Endothelial cell of umbilical vein (primary cell): Measurements from ENCODE around the gene LYZL1.

Experiments used
- EZH2 ChIP-seq: IDR thresholded peaks from 2 replicates; pipeline ENCODE4 v1.6.1; 2012; ENCODE audit warnings: borderline replicate concordance, low read depth, mild to moderate bottlenecking, moderate library complexity, low read length, inconsistent platforms; ENCODE audit not compliant: severe bottlenecking
- FOS ChIP-seq: IDR thresholded peaks from 2 replicates; pipeline ENCODE4 v1.6.1; 2011; ENCODE audit warnings: mild to moderate bottlenecking, low read length, moderate library complexity, borderline replicate concordance; ENCODE audit not compliant: insufficient read depth
- JUN ChIP-seq: IDR thresholded peaks from 2 replicates; pipeline ENCODE4 v1.6.1; 2011; ENCODE audit warnings: borderline replicate concordance, low read depth; ENCODE audit not compliant: insufficient read length, insufficient read depth
- MAX ChIP-seq: IDR thresholded peaks from 2 replicates; pipeline ENCODE4 v1.6.1; 2011; ENCODE audit not compliant: insufficient read depth, insufficient read length
- MYC ChIP-seq: IDR thresholded peaks from one replicate; pipeline ENCODE4 v1.6.1; 2011; ENCODE audit warnings: mild to moderate bottlenecking, low read depth, low read length
- POLR2A ChIP-seq: IDR thresholded peaks from 2 replicates; pipeline ENCODE4 v1.6.1; 2012; ENCODE audit warnings: low read depth, mild to moderate bottlenecking, control low read depth, low read length
- POLR2AphosphoS5 ChIP-seq: IDR thresholded peaks from 2 replicates; pipeline ENCODE4 v1.6.1; 2012; ENCODE audit warnings: low read depth, mild to moderate bottlenecking, control low read depth, low read length, moderate library complexity; ENCODE audit not compliant: insufficient read depth
- TF ChIP-seq, protein P1 (sequence below), 2 donors: IDR thresholded peaks; 1 replicate in 1 of 2; 2 replicates in 1 of 2; pipeline ENCODE4 v1.5.1; 2011; ENCODE audit warnings: low read length in 2 of 2, mild to moderate bottlenecking in 2 of 2, moderate library complexity in 2 of 2, control low read depth in 1 of 2, inconsistent platforms in 1 of 2, low read depth in 1 of 2; ENCODE audit not compliant: insufficient read depth in 1 of 2; ENCODE audit errors: extremely low read depth in 1 of 2

- TF ChIP-seq POLR2A, result no peak
- no peak for TF ChIP-seq MAX
- TF ChIP-seq, protein P1, sequence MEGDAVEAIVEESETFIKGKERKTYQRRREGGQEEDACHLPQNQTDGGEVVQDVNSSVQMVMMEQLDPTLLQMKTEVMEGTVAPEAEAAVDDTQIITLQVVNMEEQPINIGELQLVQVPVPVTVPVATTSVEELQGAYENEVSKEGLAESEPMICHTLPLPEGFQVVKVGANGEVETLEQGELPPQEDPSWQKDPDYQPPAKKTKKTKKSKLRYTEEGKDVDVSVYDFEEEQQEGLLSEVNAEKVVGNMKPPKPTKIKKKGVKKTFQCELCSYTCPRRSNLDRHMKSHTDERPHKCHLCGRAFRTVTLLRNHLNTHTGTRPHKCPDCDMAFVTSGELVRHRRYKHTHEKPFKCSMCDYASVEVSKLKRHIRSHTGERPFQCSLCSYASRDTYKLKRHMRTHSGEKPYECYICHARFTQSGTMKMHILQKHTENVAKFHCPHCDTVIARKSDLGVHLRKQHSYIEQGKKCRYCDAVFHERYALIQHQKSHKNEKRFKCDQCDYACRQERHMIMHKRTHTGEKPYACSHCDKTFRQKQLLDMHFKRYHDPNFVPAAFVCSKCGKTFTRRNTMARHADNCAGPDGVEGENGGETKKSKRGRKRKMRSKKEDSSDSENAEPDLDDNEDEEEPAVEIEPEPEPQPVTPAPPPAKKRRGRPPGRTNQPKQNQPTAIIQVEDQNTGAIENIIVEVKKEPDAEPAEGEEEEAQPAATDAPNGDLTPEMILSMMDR (IDR thresholded peaks at IDR 0.05; ENCODE audit: extremely low read depth in 1 of 2, insufficient read depth in 1 of 2, low read depth in 1 of 2, low read length in 2 of 2), result no peak
- TF ChIP-seq MYC, result no peak
- TF ChIP-seq POLR2AphosphoS5, result no peak
- TF ChIP-seq EZH2, result no peak
- no peak for TF ChIP-seq JUN
- no peak for TF ChIP-seq FOS
Measured at GRCh38 chr10:29256586-29256985, 32.3 kb upstream of the LYZL1 start.
